Measurements from ENCODE around the gene FAM184B.

DNA sequence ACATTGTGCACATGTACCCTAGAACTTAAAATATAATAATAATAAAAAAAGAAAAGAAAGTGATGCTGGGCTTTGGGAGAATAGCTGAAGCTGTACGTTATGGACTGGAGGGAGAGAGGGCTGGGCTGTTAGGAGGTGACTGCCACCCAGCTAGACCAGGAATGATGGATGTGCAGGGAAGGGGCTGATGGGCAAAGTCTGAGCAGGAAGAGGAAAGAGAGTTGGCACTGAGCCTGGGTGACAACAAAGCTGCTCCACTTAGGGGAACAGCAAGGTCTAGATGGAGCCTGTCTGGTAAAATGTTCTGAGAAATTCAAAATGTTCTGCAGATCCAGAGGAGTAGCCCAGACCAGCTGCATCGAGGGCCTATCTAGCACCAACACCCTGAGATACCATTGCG is 134.7 kb downstream of the FAM184B start:
- no peak for TF ChIP-seq ETV6 (CRISPR knock-in tag; IDR thresholded peaks at IDR 0.05)
- TF ChIP-seq, protein P1, sequence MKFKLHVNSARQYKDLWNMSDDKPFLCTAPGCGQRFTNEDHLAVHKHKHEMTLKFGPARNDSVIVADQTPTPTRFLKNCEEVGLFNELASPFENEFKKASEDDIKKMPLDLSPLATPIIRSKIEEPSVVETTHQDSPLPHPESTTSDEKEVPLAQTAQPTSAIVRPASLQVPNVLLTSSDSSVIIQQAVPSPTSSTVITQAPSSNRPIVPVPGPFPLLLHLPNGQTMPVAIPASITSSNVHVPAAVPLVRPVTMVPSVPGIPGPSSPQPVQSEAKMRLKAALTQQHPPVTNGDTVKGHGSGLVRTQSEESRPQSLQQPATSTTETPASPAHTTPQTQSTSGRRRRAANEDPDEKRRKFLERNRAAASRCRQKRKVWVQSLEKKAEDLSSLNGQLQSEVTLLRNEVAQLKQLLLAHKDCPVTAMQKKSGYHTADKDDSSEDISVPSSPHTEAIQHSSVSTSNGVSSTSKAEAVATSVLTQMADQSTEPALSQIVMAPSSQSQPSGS (CRISPR knock-in tag; IDR thresholded peaks at IDR 0.05; ENCODE audit: borderline replicate concordance, low read depth), result no peak
- no peak for TF ChIP-seq TCF7 (CRISPR knock-in tag; IDR thresholded peaks at IDR 0.05; ENCODE audit: low read depth)
- TF ChIP-seq KAT7 (CRISPR knock-in tag; IDR thresholded peaks at IDR 0.05; ENCODE audit: borderline replicate concordance), result no peak
- TF ChIP-seq CREM (CRISPR knock-in tag; IDR thresholded peaks at IDR 0.05), result no peak
- no peak for TF ChIP-seq ESRRA (CRISPR knock-in tag; IDR thresholded peaks at IDR 0.05; ENCODE audit: borderline replicate concordance)
- TF ChIP-seq, protein P2, sequence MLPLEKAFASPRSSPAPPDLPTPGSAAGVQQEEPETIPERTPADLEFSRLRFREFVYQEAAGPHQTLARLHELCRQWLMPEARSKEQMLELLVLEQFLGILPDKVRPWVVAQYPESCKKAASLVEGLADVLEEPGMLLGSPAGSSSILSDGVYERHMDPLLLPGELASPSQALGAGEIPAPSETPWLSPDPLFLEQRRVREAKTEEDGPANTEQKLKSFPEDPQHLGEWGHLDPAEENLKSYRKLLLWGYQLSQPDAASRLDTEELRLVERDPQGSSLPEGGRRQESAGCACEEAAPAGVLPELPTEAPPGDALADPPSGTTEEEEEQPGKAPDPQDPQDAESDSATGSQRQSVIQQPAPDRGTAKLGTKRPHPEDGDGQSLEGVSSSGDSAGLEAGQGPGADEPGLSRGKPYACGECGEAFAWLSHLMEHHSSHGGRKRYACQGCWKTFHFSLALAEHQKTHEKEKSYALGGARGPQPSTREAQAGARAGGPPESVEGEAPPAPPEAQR (CRISPR knock-in tag; IDR thresholded peaks at IDR 0.05), result no peak
- TF ChIP-seq CTCF (IDR thresholded peaks at IDR 0.05), result no peak

All from WTC11 (cell line).